ENCODE data around the gene SELENOS. TPM values are rescaled to one million over a fixed set of nuclear protein-coding genes. Genes with fewer than 3 reads are reported as not detected.
A peak's percentile ranks its signal among the peaks of the same experiment; 100 is the strongest.
"Not testable (repeated sequence)": the region's sequence is repeated elsewhere in the genome, so short reads cannot be mapped to it uniquely, and the experiment has no call there.

Gene SELENOS
- total RNA-seq, 1 experiment from 2014 or later, result 111 TPM

DNA sequence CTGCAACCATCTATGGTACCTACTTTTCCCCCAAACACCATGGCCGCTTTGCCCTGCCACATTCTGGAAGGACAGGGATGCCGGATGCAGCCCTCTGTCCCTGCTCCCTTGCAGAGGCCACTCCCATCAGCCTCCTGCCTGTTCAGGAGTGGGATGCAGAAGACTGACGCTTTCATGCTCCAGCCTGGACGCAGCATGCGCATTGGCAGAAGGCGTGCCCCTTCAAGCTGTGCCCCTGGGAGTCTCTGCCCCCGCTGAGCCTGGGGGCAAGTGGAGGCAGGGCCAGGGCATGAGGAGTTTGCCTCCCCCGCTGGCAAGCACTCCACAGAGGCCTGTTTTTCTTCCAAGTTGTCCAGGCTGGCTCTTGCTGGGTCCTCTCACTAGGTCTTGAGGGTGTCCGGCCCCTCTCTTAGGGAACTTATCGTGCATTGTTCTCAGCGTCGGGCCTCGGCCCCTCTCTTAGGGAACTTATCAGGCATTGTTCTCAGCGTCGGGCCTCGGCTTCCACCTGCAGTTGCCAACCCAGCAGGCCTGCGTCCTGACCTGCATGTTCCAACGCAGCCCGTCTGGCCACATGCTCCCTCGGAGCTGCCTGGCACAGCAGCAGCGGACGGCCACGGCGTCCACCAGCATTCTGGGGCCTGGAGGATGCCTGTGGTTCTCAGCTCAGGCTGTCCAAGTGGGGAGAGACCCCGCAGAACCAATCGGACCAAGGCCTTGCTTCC, 32.3 kb upstream of the SELENOS start:
- DNase-seq (ENCODE audit: low read depth), result no peak

- DNase-seq (ENCODE audit: low read depth), result no peak
These were observed 31.5 kb upstream of the SELENOS start for GRCh38 chr15:101308604-101309435.

DNA sequence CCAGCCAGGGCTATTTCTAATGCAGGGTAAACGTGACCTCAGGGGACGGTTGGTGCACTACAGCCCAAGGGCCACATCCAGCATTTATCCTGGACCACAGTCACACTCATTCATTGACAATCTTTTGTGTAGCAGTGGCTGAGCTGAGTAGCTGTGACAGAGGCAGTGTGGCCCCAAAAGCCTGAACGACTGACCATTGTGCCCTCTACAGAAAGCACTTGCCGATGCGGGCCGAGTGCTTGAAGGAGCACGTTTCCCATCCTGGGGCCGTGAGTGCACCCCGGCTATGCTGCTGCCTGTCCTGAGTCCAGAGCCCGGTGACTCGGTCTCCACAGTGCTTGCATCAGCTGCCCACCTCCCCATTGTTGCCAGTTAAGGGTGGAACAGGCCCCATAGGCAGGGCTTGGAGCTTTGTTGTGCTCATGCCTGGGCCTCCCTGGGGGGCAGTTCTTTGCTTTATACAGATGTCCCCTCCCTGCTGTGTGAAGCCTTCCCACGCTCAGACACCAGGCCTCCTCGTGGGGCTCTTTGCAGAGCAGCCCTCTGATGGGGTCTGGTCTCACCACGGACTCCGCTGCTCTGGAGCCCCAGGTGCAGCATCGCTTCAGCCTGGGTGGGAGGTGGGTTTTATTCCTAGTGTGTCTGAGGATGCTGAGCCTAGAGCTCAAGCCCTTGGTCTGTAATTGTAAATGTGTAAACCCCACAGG, 30.8 kb upstream of the SELENOS start:
- no peak for DNase-seq (ENCODE audit: low read depth)

- DNase-seq (ENCODE audit: low read depth), result no peak
These were observed 30.0 kb upstream of the SELENOS start for GRCh38 chr15:101307048-101307896.

DNA sequence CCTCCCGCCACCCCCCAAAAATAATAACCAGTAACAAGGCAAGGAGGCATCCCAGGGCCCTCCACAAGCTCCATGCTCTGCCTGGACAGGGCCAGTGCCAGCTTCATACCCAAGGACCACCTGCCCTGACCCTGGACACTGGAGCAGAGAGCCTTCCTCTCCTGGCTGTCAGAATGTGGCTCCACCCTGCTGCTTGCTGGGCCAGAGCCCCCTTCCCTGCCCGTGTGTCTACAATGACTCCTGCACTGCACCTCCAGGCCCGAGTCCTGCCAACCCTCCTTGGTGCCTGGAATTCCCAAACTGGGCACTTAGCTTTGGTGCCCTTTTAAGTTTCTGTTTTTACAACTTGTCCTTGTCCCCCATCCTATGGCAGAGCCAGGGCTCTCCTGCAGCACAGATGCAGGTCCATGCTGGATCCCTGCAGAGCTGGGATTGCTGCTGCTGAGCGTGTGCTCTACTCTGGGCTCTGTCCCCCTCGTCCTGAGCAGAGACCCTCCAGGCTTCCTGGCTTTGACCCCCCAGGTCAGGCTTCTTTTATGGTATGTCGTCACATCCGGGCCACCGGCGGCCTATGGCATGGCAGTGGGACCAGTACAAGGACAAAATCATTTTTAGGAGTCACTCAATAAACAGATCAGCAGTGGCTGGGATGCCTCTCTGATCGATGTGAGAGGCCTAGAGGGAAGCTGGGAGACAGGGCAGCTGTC, 29.2 kb upstream of the SELENOS start:
- no peak for DNase-seq (ENCODE audit: low read depth)

DNA sequence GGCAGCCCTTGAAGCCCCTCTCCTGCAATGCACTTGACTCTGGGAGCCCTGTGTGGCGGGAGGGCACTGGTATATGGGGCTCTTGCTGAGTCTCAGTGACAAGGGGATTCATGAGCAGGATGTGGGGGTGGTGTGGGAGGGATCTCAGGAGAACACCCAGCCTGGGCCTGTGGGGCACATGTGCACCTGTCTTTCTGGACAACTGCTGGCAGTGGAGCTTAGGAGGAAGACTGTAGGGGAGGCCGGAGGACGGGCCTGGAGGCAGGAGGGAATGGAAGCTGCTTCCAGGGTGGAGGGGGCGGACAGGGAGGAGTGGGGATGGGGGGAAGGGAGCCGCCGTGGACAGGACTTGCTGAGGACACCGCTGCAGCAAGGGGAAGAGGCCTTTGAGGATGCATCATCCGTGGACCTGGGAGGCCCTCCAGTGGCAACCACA, 28.6 kb upstream of the SELENOS start:
- DNase-seq (ENCODE audit: low read depth), result no peak

DNA sequence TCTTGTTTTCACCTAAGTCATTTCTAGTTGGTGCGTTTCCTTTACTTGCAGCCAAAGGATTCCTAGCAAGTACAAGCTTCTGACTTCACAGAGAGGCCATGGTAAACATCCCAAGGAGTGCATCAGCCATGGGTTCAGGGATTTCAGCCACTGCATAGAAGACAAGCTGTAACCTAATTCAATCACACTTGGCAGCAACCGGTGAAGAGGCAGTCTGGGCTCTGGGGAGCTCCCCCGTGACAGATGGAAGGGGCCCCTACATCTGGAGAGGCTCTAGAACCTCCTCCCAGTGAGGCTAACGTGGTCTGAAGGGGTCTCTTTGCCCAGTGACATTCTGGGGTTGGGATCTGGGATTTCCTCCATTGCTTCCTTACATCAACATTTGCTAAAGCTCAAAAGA, 26.1 kb upstream of the SELENOS start:
- DNase-seq (ENCODE audit: low read depth), result no peak

GRCh38 chr15:101296418-101297405, 19.4 kb upstream of the SELENOS start:
- no peak for DNase-seq (ENCODE audit: low read depth)

- DNase-seq (ENCODE audit: low read depth), result no peak
These were observed 18.4 kb upstream of the SELENOS start for GRCh38 chr15:101295607-101296161.

GRCh38 chr15:101294731-101295606, 17.7 kb upstream of the SELENOS start, which contains the start of gene SNRPA1:
SNRPA1 (minus strand) TSS chr15:101295248; CDS start chr15:101295178, 70 bp downstream.
- DNase-seq (ENCODE audit: low read depth), result peak; percentile 94

DNA sequence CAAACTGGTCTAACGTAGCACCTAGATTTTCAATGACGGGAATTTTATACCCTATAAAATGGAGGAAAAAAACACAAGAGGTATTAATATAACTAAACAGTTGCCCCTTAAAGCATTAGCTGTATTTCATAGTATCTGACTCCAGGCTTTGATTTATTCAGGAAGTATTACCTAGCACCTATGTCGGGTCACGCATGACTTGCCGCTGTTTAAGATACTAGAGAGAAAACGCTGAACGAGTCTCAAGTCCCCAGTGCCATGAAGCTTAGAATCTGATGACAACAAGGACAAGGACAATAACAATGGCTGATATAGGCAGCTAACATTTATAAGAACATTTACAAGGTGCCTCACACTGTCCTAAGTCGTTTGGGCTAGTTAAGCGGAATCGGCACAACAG, 15.8 kb upstream of the SELENOS start:
- DNase-seq (ENCODE audit: low read depth), result no peak

DNA sequence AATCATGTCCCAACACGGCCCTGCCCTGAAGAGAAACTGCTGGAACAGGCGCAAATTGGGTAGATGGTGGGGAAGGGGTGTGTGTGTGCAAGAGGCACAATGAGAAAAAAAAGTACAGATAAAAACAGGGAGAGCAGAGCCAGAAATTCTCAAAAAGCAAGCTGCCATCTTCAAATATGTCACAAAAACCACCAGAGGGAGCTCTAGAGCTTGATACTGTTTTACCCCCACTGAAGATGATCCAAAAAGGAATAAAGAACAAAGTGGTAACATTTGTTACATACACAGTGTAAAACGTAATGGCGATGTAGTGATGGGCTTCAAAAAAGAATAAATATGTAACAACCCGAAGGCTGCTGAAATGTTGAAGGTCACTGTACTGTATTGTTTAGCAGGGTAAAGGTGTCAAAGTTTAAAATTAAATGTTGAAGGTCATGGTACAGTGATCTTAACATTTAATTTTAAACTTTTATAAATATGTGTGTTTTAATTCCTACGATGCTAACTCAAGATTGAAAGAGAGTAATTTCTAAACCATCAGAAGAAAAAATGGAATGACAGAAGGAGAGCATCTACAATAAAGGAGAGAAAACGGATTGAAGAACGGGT, 11.7 kb upstream of the SELENOS start:
- DNase-seq (ENCODE audit: low read depth), result peak; percentile 47

GRCh38 chr15:101287342-101287741, 10.1 kb upstream of the SELENOS start:
- DNase-seq (ENCODE audit: low read depth), result not testable (repeated sequence)

- DNase-seq (ENCODE audit: low read depth), result no peak
These were observed 9.3 kb upstream of the SELENOS start for GRCh38 chr15:101286471-101287114.

DNA sequence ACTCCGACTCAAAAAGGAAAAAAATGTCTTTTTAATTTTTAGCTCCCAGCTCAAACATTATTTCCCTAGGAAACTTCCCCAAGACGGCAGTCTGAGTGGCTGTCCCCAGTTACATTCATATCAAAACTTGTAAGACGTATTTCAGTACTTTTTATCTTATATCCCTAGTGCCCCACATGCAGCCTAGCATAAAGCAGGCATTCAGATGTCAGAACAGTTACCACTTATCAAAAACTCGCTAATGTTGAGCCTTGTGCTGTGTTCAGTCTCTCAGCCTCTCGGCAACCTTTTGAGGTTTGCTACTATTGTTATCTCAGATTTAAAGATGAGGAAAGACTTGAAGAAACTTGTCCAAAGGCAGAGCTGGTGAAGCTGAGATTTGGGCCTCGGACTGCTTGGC, 6.6 kb upstream of the SELENOS start:
- no peak for DNase-seq (ENCODE audit: low read depth)

DNA sequence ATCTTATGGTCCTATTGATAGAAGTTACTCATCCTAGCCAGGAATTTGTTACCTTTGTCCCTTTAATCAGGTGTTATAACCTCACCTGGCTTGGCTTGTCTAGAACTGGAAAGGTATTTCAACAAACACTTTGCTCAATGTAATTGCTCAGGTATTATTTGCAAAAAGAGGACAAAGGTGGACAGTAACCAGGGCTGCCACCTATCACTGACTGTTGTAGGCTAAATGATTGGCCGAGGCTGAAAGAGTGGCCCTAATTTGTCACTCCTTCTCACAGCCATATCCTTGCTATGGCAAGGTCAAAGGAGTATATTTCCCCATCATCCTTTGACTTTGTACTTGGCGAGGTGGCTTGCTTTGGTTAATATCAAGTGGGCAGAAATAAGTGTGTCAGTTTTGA, 2.7 kb upstream of the SELENOS start:
- DNase-seq (ENCODE audit: low read depth), result no peak

DNA sequence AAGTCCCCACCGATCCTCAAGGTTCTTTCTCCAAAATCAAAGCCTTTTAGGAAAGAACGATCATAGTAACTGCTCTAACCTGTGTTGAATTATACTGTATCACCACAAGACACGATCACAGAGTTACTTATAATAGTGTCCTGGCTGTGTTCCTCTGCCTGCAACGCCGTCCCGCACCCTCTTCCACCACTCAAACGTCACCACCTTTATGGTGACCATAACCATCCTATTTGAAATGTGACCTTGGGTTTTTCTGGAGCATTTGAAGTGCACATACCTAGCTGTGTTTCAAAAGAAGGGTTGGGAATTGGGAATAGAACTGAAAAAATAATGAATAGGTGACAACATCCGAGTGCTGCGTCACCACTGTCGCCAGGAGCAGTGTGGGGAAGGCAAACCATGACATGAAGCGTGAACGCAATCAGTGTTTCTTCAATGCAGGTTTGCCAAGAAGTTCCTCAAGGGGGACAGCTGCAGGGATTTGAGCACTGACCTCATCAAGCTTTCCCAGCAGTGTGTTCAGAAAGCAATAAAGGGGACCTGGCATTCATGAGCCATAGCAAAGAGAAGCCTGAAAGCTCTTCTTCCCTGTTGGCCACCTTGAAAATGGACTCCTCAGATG, 769 bp upstream of the SELENOS start:
- DNase-seq (ENCODE audit: low read depth), result no peak

Measured in RPMI7951 (cell line).